PC-3 (cell line): ENCODE data around the gene ACAP2.

Experiments
- EZH2phosphoT487 ChIP-seq: fragments of 300-600 bp; sonication (generic); IDR thresholded peaks from 2 replicates; pipeline ENCODE4 v1.6.1; 2018; ENCODE audit warnings: mild to moderate bottlenecking, antibody characterized with exemption, low read length, borderline replicate concordance
- TF ChIP-seq, protein P1 (sequence below): fragments of 300-600 bp; sonication (generic); conservative IDR thresholded peaks from 2 replicates; pipeline ENCODE4 v1.5.1; 2017; ENCODE audit warnings: antibody characterized with exemption, low read depth, mild to moderate bottlenecking, low read length

DNA sequence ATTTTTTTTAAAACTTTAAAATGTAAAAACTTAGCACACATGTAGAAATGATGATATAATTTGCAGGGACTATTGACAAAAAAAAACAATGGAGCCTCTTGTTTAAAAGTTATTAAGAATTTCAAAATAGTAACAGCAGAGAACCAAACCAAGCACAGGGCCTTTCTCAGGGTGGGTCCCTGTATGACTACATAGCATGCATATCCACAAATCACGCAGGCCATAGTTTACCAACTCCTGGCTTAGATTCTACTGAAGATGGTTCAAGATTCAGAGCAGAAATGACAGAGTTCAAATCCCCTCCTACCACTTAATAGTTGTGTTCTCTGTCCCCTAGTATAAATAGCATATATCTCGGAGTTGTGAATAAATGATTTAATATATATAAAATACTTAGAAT lies 19.0 kb downstream of the ACAP2 start:
- no peak for TF ChIP-seq EZH2phosphoT487
- TF ChIP-seq, protein P1, sequence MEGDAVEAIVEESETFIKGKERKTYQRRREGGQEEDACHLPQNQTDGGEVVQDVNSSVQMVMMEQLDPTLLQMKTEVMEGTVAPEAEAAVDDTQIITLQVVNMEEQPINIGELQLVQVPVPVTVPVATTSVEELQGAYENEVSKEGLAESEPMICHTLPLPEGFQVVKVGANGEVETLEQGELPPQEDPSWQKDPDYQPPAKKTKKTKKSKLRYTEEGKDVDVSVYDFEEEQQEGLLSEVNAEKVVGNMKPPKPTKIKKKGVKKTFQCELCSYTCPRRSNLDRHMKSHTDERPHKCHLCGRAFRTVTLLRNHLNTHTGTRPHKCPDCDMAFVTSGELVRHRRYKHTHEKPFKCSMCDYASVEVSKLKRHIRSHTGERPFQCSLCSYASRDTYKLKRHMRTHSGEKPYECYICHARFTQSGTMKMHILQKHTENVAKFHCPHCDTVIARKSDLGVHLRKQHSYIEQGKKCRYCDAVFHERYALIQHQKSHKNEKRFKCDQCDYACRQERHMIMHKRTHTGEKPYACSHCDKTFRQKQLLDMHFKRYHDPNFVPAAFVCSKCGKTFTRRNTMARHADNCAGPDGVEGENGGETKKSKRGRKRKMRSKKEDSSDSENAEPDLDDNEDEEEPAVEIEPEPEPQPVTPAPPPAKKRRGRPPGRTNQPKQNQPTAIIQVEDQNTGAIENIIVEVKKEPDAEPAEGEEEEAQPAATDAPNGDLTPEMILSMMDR: no peak
